Tongue (tissue), 2 donors: ENCODE measurements around the gene PLPP4. TPM values are rescaled to one million over a fixed set of nuclear protein-coding genes. Genes with fewer than 3 reads are reported as not detected.

ENCODE experiments used
- DNase-seq: peaks from one replicate; pipeline ENCODE4 v3.0.0-alpha.2; 2015
- total RNA-seq: library from RNA; depleted of rRNA; stranded (reverse); fragments of >200 nt; gene quantifications from one replicate; pipeline ENCODE4 v1.2.3, GENCODE V29; 2014

The PLPP4 gene
- total RNA-seq, 1 donor from 2014 or later, result not detected

DNA sequence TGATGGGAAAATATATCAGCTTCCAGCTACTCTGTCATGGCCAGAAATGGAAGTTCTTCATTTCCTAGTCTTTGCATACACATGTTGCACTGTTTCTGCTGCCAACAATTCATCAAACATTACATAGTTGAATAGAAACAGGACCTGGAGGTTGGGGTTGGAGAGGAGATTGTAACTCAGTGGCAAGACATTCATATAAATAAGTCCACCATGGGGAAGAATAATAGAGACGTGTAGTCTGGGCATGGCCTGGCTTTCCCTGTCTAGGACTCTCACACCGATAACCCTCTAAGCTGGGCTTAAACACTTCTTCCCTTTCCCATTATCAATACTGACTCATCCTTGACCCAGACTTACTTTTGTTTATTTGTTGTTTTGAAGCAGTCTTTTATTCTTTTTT is 155.7 kb downstream of the PLPP4 start:
- DNase-seq, result no peak

- DNase-seq, result no peak
Observed at GRCh38 chr10:120613180-120613579, 156.2 kb downstream of the PLPP4 start.

GRCh38 chr10:120614680-120615079 is 157.7 kb downstream of the PLPP4 start:
- no peak for DNase-seq

DNA sequence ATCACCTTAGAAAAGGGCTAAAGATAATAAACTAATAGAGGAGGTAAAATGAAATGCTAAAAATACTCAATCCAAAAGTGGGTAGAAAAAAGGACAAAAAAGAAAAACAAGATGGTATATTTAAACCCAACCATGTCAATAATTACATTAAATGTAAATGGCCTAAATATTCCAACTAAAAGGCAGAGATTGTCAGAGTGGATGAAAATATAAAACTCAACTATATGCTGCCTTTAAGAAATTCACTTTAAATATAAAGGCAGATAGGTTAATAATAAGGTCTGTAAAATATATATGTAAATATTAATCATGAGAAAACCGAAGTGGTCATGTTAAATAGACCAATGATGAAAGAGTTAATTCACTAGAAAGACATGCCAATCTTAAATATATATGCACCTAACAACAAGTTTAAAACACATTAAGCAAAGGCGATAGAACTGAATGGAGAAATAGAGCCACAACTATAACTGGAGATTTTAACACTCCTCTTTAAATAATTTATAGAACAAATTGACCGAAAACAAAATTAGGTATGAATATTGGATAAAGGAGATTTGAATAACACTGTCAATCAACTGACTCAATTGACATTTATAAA is 159.4 kb downstream of the PLPP4 start:
- no peak for DNase-seq

GRCh38 chr10:120628197-120628596 is 171.2 kb downstream of the PLPP4 start:
- no peak for DNase-seq

DNA sequence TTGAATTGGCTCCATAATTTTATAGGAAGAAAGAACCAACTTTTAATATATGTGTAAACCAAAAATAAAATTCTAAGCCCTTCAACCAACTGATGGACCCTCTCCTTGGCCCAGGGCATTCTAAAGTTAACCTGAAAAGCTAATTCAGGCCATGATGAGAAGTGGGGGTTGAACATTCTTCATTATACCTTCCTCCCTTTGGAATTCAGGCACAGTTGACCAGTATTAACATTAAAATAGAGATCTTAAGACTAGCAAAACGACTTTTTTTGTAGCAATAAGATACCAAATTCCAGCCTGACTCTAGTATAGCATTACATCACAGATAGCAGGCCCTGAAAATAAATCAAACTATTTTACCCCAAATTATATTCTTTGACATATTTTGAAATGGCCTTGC is 173.2 kb downstream of the PLPP4 start:
- DNase-seq, result no peak

GRCh38 chr10:120632047-120632446 is 175.0 kb downstream of the PLPP4 start:
- no peak for DNase-seq

DNA sequence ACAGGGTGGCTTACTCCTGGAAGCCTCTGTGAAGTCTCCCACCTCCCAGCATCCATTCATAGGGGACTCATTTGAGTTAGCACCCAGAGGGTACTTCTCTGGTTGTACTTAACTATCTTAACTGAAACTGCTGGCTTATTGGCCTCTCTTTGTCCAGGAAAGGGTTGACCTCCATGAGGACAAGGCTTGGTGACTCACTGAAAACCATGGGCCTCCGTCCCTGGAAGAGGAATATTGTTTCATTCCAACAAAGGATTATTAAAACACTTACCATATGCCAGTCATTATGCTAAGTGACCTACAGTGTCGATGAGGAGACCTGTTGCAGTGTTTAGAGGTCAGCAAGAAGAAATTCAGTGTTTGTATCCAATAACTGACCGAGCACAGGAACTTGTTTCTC is 175.9 kb downstream of the PLPP4 start:
- no peak for DNase-seq

DNA sequence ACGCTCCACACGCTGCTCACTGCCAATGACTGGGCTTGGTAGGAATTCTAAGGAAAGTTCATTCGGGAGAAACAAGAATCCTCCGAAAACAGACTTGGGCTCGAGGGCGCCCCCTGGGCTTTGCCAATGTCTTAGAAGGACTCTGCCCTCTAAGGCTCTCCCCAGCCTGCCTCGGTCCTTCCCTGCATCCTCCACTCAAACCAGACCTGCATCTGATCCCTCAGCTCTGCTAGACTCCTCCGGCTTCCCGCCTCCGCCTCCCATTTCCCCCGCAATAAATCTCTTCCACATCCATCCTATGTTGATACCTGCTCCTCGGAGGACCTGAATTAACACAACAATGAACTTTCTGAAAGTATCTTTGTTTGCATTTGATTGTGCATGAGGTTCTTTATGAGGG is 177.6 kb downstream of the PLPP4 start:
- no peak for DNase-seq
